GM10266 (cell line): Measurements from ENCODE around the gene KIDINS220.

ENCODE experiments used
- DNase-seq: peaks from one replicate; pipeline ENCODE4 v3.0.0; 2012; ENCODE audit errors: extremely low spot score
- CTCF ChIP-seq: IDR thresholded peaks from 2 replicates; pipeline ENCODE4 v1.5.1; 2012; ENCODE audit warnings: mild to moderate bottlenecking, low read depth; ENCODE audit not compliant: control insufficient read depth, insufficient read depth; ENCODE audit errors: missing control alignments

KIDINS220 gene

GRCh38 chr2:8786463-8786862 is 51.0 kb downstream of the KIDINS220 start:
- no peak for TF ChIP-seq CTCF

GRCh38 chr2:8779795-8780671 is 57.4 kb downstream of the KIDINS220 start:
- TF ChIP-seq CTCF: no peak
- DNase-seq: no peak

More at GRCh38 chr2:8786463-8786862, 51.0 kb downstream of the KIDINS220 start:
- DNase-seq: no peak

- no peak for DNase-seq
- no peak for TF ChIP-seq CTCF
These were observed 63.0 kb downstream of the KIDINS220 start for GRCh38 chr2:8774371-8774770.

GRCh38 chr2:8767324-8767723 is 70.1 kb downstream of the KIDINS220 start:
- no peak for TF ChIP-seq CTCF
- no peak for DNase-seq

- peak; percentile 19 for DNase-seq
- peak; percentile 53 for TF ChIP-seq CTCF
These were observed 75.8 kb downstream of the KIDINS220 start for GRCh38 chr2:8761529-8762164.

- no peak for TF ChIP-seq CTCF
- no peak for DNase-seq
These were observed 80.7 kb downstream of the KIDINS220 start for GRCh38 chr2:8756716-8757115.

- no peak for TF ChIP-seq CTCF
- no peak for DNase-seq
These were observed 81.2 kb downstream of the KIDINS220 start for GRCh38 chr2:8756230-8756629.
